Measurements from ENCODE around the gene FOXD2. TPM values are rescaled to one million over a fixed set of nuclear protein-coding genes. Genes with fewer than 3 reads are reported as not detected.

Gene FOXD2
- polyA plus RNA-seq, 3 donors = 0.03 to 0.11 TPM; not detected in 1

GRCh38 chr1:47399846-47400155, 38.0 kb upstream of the FOXD2 start:
- Mint-ChIP-seq H3K27me3 (ENCODE audit: low read depth in 3 of 3) (peaks cover 7 to 27% (median 10%) of the 10 kb centered on the region in 3 donors), H3K27ac (no peak overlapping the region), H3K4me1 (no peaks in the 10 kb centered on the region), H3K4me3 (no peak overlapping the region), H3K9me3 (peaks cover 0 to 3% (median 0%) of the 10 kb centered on the region in 7 donors), H3K36me3 (no peaks in the 10 kb centered on the region)
- Histone ChIP-seq H3K9me3 (replicated peaks in 1 of 2; ENCODE audit: control insufficient read depth in 1 of 2, insufficient read depth in 1 of 2, low read length in 2 of 2) (no peaks in the 10 kb centered on the region), H3K27ac (ENCODE audit: low read depth in 1 of 2, low read length in 2 of 2) (no peak overlapping the region), H3K36me3 (replicated peaks in 1 of 2; ENCODE audit: control insufficient read depth in 1 of 2, insufficient read depth in 2 of 2, low read length in 2 of 2) (no peaks in the 10 kb centered on the region), H2AFZ (ENCODE audit: insufficient read depth, low read depth, low read length, poor library complexity, severe bottlenecking) (no peak overlapping the region), H3K27me3 (ENCODE audit: control insufficient read depth in 2 of 2, insufficient read depth in 2 of 2, low read length in 2 of 2) (no peaks in the 10 kb centered on the region), H3K9ac (ENCODE audit: insufficient read depth, low read length, poor library complexity, severe bottlenecking) (no peak overlapping the region), H3K4me2 (replicated peaks; ENCODE audit: extremely low read depth, low read length, poor library complexity, severe bottlenecking) (no peak overlapping the region), H4K20me1 (ENCODE audit: insufficient read depth, low read length) (no peaks in the 10 kb centered on the region), H3K4me3 (replicated peaks in 1 of 3; ENCODE audit: low read depth in 2 of 3, low read length in 3 of 3) (no peak overlapping the region), H3K79me2 (ENCODE audit: insufficient read depth, low read length) (no peaks in the 10 kb centered on the region), H3K4me1 (ENCODE audit: control insufficient read depth in 1 of 2, insufficient read depth in 2 of 2, low read length in 2 of 2) (no peaks in the 10 kb centered on the region)
- TF ChIP-seq CTCF (IDR thresholded peaks at IDR 0.05) = no peak
- intact Hi-C loops (cut with micrococcal nuclease) = no loop called here
- no peak for DNase-seq
- 100% methylated on average over 2 of the region's 4 CpGs for WGBS (ENCODE audit: insufficient coverage)

GRCh38 chr1:47401761-47402160, 36.1 kb upstream of the FOXD2 start:
- Histone ChIP-seq H3K4me2 (replicated peaks; ENCODE audit: extremely low read depth, low read length, poor library complexity, severe bottlenecking) (no peak overlapping the region), H4K20me1 (ENCODE audit: insufficient read depth, low read length) (no peaks in the 10 kb centered on the region), H3K27ac (ENCODE audit: low read depth in 1 of 2, low read length in 2 of 2) (no peak overlapping the region), H3K9ac (ENCODE audit: insufficient read depth, low read length, poor library complexity, severe bottlenecking) (no peak overlapping the region), H3K4me3 (replicated peaks in 1 of 3; ENCODE audit: low read depth in 2 of 3, low read length in 3 of 3) (no peak overlapping the region), H3K36me3 (replicated peaks in 1 of 2; ENCODE audit: control insufficient read depth in 1 of 2, insufficient read depth in 2 of 2, low read length in 2 of 2) (no peaks in the 10 kb centered on the region), H3K9me3 (replicated peaks in 1 of 2; ENCODE audit: control insufficient read depth in 1 of 2, insufficient read depth in 1 of 2, low read length in 2 of 2) (no peaks in the 10 kb centered on the region), H3K27me3 (ENCODE audit: control insufficient read depth in 2 of 2, insufficient read depth in 2 of 2, low read length in 2 of 2) (peaks cover 0 to 3% of the 10 kb centered on the region in 2 donors), H2AFZ (ENCODE audit: insufficient read depth, low read depth, low read length, poor library complexity, severe bottlenecking) (no peak overlapping the region), H3K4me1 (ENCODE audit: control insufficient read depth in 1 of 2, insufficient read depth in 2 of 2, low read length in 2 of 2) (no peaks in the 10 kb centered on the region), H3K79me2 (ENCODE audit: insufficient read depth, low read length) (no peaks in the 10 kb centered on the region)
- WGBS (ENCODE audit: insufficient coverage) = 93% methylated on average over 2 of the region's 4 CpGs
- H3K4me3 Mint-ChIP-seq = no peak overlapping the region
- intact Hi-C loops (cut with micrococcal nuclease) = no loop called here
- H3K27ac Mint-ChIP-seq = no peak overlapping the region
- peaks cover 6 to 25% (median 13%) of the 10 kb centered on the region in 3 donors for H3K27me3 Mint-ChIP-seq (ENCODE audit: low read depth in 3 of 3)
- no peak for DNase-seq
- H3K9me3 Mint-ChIP-seq = peaks cover 0 to 3% (median 0%) of the 10 kb centered on the region in 7 donors
- H3K36me3 Mint-ChIP-seq = no peaks in the 10 kb centered on the region
- no peaks in the 10 kb centered on the region for H3K4me1 Mint-ChIP-seq
- TF ChIP-seq CTCF (IDR thresholded peaks at IDR 0.05) = no peak
